Fibroblast of the aortic adventitia (primary cell): ENCODE measurements around the gene HOXD9. TPM values are rescaled to one million over a fixed set of nuclear protein-coding genes. Genes with fewer than 3 reads are reported as not detected.

Experiments
- DNase-seq: peaks from one replicate; pipeline ENCODE4 v3.0.0-alpha.2; 2010; ENCODE audit warnings: low read depth
- H3K4me3 ChIP-seq: 2 replicates; pipeline ENCODE4 v1.5.1; 2011; ENCODE audit warnings: low read depth, mild to moderate bottlenecking, control low read depth, low read length, moderate library complexity
- CTCF ChIP-seq: IDR thresholded peaks from 2 replicates; pipeline ENCODE4 v1.5.1; 2011; ENCODE audit warnings: mild to moderate bottlenecking, low read length, control low read depth, inconsistent platforms; ENCODE audit not compliant: insufficient read depth
- total RNA-seq: library from RNA; depleted of rRNA; stranded (reverse); fragments of >200 nt; gene quantifications from 2 replicates; pipeline ENCODE4 v1.2.3, GENCODE V29; 2012; ENCODE audit warnings: low replicate concordance

The HOXD9 gene
- total RNA-seq, 1 donor, result not detected

GRCh38 chr2:176132205-176133171, 10.0 kb downstream of the HOXD9 start:
- peak overlapping the region; percentile 28 for H3K4me3 ChIP-seq
- TF ChIP-seq CTCF, result no peak
- DNase-seq, result no peak

GRCh38 chr2:176133389-176133788, 10.9 kb downstream of the HOXD9 start:
- no peak for DNase-seq
- TF ChIP-seq CTCF, result no peak
- H3K4me3 ChIP-seq, result no peak overlapping the region

GRCh38 chr2:176134035-176134434, 11.5 kb downstream of the HOXD9 start:
- no peak for TF ChIP-seq CTCF
- no peak for DNase-seq
- H3K4me3 ChIP-seq, result no peak overlapping the region

- no peak for TF ChIP-seq CTCF
- no peak overlapping the region for H3K4me3 ChIP-seq
- DNase-seq, result no peak
Measured at GRCh38 chr2:176135035-176135440, 12.5 kb downstream of the HOXD9 start.

GRCh38 chr2:176136374-176137251, 14.1 kb downstream of the HOXD9 start:
- DNase-seq, result no peak
- no peak for TF ChIP-seq CTCF
- H3K4me3 ChIP-seq, result peak overlapping the region; percentile 17

GRCh38 chr2:176137252-176137580, 14.7 kb downstream of the HOXD9 start:
- no peak overlapping the region for H3K4me3 ChIP-seq
- no peak for TF ChIP-seq CTCF
- DNase-seq, result no peak
